ENCODE measurements around the gene GNA14.

GRCh38 chr9:77556396-77556795 lies 91.7 kb downstream of the GNA14 start:
- TF ChIP-seq CTCF (conservative IDR thresholded peaks at IDR 0.05 in 1 of 2, IDR thresholded peaks at IDR 0.05 in 1 of 2; ENCODE audit: low read depth in 1 of 2, low read length in 2 of 2): no peak
- no peak for TF ChIP-seq EZH2 (IDR thresholded peaks at IDR 0.05; ENCODE audit: low read length, missing control alignments)

Measured in fibroblast of lung (primary cell).